NT2/D1 (cell line): ENCODE data around the gene ZNF593OS.

Source experiments
- SUZ12 ChIP-seq: IDR thresholded peaks from 2 replicates; pipeline ENCODE4 v1.6.1; 2011; ENCODE audit not compliant: insufficient read length, insufficient read depth; ENCODE audit errors: extremely low read depth
- YY1 ChIP-seq: IDR thresholded peaks from 2 replicates; pipeline ENCODE4 v1.6.1; 2011; ENCODE audit not compliant: insufficient read length, insufficient read depth
- ZNF274 ChIP-seq: IDR thresholded peaks from 2 replicates; pipeline ENCODE4 v1.6.1; 2011; ENCODE audit warnings: mild to moderate bottlenecking, low read depth, low read length

GRCh38 chr1:26210147-26210870 is 38.7 kb upstream of the ZNF593OS start:
- TF ChIP-seq ZNF274, result no peak
- TF ChIP-seq YY1, result no peak
- no peak for TF ChIP-seq SUZ12
